Caki2 (cell line): ENCODE results near the gene CAB39. TPM values are rescaled to one million over a fixed set of nuclear protein-coding genes. Genes with fewer than 3 reads are reported as not detected.

Experiments used
- DNase-seq: peaks from one replicate; pipeline ENCODE4 v3.0.0-alpha.2; 2015; ENCODE audit warnings: low read depth
- in situ Hi-C: cut with HindIII; loops from 2 replicates; pipeline ENCODE4 v1.10.0; 2016; ENCODE audit warnings: low sequenced_read_pairs, low pct_unique_long_range_greater_than_20kb, mixed read lengths
- total RNA-seq: library from RNA; depleted of rRNA; stranded (reverse); fragments of >200 nt; shearing (Covaris generic); gene quantifications from 2 replicates; pipeline ENCODE4 v1.2.3, GENCODE V29; 2014; ENCODE audit warnings: low replicate concordance

The CAB39 gene
- total RNA-seq, 1 experiment from 2014 or later: 24.8 TPM

DNA sequence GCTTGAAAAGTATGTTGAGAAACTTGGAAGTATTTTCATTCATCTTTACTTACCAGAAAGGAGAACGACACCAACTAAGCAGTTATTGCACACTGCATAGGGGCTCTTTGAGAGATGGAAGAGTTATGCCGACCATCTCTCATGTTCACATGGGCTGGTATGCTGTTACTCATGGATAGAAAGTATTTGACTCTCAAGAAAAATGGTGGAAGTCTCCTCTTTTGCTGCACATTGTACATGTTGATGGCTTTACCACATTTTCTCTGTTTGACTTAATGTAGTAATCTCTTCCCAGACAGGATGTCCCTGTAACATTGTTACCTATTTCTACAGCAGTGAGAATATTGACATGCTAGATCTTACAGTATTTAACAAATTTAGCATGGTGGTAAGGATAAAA is 23.2 kb downstream of the CAB39 start:
- in situ Hi-C loops: no loop called here
- DNase-seq: no peak

DNA sequence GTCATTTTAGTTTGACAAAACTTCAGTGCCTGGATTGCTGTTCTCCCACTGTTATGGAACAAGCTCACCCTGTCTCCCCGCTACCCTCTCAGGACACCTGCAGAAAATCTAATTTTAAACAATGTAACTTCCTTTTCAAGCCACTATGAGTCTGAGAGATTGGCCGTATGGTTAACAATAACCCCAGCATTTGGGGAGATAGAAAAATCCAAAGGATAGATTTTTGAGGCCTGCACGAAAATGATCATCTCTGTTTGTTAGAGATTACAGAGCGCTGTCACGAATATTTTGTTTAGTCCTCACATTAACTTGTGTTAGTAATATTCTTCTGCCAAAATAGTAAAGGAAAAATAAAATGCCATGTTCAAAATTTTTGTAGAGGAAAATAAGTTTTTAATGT is 24.7 kb downstream of the CAB39 start:
- DNase-seq: no peak
- in situ Hi-C loops: no loop called here

DNA sequence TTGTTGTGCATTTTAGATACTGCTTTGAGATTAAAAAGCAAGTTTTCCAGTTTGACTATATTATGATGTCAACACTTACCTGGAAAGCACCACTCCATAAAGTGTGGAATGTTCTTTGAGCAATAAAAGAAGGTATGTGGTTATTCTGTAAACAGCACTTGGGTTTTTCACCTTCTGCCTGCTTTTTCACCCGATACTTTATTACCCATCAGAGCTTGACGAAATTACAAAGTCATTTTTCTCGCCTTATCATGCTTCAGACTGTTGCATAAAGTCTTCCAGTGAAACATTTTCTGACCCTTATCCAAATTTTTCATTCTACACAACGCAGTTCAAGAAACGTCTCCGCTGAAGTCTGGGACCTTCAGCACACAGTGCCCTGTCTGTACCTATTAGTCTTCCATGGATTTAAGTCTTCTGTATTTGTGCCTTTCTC is 25.2 kb downstream of the CAB39 start:
- in situ Hi-C loops: no loop called here
- DNase-seq: no peak

DNA sequence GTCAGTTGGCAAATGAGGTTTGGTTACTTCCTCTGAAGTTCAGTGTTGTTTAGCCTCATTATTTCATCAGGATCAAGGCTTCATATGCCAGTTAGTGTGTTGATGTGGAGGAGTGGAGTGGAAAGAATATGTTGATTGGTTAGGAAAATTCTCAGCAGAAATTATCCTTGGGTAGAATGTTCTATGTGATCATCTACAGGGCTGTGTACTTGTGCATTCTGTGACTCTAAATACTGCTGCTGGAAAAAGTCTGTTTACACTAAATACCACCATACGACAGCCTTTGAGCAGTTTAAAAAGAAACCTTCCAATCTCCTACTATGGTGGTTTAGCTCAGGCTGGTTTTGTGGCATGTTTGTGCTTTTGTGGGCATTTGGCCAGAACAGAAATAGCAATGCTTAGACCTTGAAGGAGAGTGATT is 25.8 kb downstream of the CAB39 start:
- no peak for DNase-seq
- in situ Hi-C loops: no loop called here

DNA sequence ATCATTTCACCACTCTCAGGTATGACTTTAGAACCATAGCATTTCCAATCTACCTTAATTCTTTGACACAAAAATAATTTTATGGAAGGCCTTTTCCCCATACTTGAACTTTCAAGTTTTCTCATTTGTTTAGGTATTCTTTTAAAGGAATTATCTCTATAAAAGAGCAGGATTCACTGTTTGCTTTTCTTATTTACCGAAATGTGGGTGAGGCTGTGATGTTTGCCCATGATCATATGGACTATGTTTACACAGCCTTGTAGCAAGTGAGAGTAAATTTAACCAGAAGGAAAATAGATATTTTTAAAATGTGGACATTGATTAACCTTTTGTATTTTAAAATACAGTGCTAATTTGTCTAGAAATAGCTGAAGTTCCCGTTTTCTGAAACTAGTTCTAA is 26.3 kb downstream of the CAB39 start:
- in situ Hi-C loops: no loop called here
- no peak for DNase-seq

DNA sequence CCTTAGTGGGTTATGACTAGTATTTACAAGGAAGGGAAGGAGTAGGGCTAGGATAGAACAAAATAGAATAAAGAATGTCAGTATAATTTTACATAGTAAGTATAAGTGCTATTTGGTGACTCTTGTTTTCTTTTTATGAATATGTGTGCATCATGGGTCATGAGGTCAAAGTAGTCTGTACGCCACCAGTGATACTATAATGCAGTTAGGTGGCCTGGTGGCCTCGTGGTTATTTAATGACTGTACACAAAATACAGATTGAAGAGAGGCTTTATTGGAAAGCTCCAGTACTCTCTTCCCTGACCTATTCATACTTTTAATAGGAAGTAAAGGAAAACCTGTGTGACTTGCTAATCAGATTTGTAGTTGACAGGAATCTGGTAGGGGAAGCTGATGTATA is 27.3 kb downstream of the CAB39 start:
- in situ Hi-C loops: no loop called here
- no peak for DNase-seq

DNA sequence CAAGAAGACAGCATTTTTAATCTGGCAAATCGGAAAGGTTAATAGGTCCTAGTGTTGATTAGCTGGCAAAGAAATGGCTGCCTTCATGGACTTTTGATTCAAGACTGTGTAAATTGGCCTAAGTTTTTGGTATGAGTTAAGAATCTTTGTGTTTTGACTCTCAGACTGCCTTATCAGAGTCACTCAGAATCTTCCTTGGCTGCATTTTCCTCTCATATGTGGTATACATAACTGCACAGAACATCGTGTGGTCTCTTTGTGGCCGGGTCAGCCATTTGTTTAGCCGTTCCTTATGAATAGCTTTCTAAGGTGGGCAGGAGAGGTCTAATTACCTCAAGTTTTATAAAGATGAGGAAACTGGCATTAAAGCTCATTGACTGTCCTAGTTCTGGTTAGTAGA is 30.1 kb downstream of the CAB39 start:
- no peak for DNase-seq
- in situ Hi-C loops: no loop called here

DNA sequence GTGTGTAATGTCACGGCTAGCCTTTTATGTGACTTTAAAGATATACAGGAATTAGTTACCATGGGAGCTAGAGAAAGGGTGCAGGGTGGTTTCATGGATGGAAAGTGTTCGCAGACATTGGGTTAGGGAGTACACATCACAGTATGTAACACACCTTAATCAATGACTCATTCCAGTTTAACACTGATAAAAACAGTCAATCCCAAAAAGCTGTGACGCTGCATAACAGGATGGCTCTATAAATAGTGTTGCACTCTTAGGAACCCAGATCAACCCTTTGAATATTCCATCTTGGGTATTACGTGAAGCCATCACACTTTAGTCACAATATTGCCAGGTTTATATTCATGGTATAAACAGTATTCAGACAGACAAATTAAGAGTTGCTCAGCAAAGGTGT is 33.6 kb downstream of the CAB39 start:
- in situ Hi-C loops: no loop called here
- DNase-seq: no peak

DNA sequence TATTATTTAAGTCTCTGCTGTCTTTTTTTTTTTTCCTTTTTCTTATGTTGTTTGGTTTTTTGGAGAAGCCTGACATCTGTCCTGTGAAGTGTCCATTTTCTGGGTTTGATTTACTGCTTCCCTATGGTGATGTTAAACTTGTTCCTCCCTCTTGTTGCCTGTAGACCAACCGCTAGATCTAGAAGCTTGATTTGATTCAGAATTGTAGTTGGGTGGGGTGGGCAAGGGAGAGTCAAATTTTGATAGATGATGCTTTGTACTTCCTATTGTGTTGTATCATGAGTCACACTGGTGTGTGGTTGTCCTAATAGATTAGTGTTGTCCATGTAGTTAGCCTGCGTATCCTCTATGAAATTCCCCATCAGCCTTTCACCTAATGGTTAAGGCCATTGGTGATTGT is 35.4 kb downstream of the CAB39 start:
- no peak for DNase-seq
- in situ Hi-C loops: no loop called here

DNA sequence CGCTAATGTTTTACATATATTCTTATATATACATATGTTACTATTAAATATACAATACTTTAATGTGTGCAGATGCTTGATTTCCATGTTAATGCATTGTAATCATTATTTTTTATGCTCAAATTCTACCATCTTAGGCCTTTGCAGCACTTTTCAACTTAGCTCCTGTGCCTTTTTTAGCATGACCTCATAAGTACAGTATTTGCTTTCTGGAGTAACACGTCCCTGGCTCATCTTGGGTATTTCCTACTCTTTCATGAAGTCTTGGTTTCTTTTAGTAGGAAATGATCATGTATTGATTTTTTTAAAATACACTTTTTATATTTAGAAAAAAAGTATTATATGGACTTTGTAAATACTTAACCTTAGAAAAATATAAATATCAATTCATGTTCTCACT is 36.5 kb downstream of the CAB39 start:
- no peak for DNase-seq
- in situ Hi-C loops: no loop called here

DNA sequence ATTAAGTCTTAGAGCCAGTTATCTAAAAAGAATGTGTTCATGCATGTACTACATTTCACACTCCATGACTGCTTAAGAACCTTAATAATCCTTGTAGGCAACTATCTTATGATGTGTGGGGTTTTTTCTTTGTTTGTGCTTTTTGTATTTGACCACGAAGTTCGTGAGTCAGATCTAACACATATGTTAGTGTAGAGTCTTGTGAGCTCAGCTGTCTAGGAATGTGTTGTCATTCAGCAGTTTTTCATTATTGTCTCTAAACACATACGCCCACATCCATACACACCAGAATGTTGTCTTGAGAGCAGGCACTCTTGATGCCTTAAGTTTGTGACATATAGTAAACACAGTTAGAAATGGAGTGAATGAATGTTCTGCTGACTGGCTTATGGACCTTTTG is 38.4 kb downstream of the CAB39 start:
- in situ Hi-C loops: no loop called here
- DNase-seq: no peak

DNA sequence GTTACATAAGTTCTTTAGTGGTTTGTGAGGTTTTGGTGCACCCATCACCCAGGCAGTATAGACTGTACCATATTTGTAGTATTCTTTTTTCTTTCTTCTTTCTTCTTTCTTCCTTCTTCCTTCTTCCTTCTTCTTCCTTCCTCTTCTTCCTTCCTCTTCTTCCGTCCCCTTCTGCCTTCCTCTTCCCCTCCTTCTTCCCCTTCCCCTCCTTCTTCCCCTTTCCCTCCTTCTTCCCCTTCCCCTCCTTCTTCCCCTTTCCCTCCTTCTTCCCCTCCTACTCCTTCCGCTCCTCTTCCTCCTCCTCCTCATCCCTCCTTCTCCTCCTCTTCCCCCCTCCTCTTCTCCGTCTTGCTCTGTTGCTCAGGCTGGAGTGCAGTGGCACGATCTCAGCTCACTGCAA is 41.6 kb downstream of the CAB39 start:
- DNase-seq: no peak
- in situ Hi-C loops: no loop called here

DNA sequence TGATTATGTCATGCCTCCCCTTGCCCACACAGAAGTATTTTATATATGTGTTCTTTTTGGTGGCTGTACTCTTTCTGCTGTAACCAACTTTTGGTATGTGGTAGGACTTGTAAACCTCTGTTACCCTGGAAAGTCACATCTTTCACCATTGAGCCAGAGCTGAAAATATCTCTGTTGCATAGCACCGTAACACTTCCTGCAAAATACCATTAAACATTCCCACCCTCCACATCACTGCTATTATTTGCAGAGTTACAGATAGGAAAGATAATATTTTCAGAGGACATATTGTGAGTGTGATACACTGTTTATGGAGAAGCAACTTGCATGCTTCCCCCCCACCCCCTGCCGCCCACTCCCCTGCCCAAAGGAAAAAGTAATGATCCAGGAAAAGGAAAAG is 44.8 kb downstream of the CAB39 start:
- DNase-seq: peak; percentile 22
- in situ Hi-C loops: no loop called here

DNA sequence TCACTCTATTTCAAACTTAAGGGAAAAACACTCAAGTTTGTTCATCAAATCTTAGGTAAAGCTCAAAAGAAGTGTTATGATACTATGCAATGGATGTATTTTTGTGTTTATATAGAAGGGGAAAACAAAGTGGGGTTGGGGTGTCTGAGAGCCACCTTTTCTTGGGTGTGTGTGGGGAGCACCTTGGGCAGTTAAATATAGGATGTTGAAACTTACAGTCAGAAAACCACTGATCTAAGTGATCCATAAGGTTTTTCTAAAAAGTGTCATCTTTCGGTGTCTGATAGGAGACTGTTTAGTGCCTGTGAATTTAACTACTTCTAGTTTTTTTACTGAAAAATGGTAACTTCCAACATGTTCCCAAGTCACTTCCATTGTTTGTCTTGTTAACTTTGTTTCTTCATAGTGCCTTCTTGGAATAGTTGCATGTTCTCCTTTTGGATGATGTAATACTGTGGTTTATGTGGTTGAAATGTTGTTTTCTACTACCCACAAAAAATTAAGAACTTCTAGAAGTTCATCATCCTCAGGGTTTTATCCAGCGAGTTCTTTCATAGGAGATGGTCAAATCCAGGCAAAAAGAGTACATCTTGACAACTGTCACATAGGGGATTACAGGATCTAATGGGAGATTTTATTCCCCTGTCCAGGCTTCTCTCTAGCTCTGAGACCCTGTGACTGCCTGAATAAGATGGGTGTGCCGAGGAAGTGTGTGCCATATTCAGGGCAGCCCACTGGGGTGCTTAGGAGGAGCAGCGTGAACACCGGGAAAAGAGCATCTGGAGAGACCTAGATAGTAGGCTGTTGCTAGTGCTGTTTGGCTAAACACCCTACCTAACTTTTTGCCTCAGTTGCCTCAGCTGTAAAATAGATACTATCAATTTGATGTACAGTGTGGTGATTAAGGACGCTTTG is 46.2 kb downstream of the CAB39 start:
- no peak for DNase-seq
- in situ Hi-C loops: no loop called here

DNA sequence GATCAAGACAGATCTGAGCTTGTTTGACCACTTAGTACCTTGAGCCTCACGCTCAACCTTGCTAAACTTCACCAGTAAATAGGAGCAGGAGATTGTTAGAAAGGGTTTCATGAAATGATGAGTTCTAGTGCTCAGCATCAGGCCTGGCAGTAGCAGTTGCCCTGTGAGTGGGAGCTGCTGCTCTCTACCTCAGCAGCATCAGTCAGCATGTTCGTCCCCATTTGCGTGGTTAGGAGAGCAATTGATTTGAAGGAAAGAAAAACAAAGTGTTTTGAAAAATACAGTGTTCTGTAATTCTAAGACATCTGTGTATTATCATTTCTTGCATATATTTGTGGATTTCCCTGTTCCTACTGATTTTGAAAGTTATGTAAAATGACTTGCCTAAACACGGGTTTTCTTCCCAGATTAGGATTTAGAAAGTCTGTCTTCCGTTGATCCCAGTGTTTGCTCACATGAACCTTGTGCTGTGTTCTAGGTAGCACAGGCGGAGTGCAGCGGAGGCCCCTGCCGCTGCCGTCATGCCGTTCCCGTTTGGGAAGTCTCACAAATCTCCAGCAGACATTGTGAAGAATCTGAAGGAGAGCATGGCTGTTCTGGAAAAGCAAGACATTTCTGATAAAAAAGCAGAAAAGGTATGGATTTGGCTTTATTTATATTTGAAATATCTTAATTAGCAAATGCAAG is 47.0 kb downstream of the CAB39 start:
- in situ Hi-C loops: no loop called here
- DNase-seq: no peak

DNA sequence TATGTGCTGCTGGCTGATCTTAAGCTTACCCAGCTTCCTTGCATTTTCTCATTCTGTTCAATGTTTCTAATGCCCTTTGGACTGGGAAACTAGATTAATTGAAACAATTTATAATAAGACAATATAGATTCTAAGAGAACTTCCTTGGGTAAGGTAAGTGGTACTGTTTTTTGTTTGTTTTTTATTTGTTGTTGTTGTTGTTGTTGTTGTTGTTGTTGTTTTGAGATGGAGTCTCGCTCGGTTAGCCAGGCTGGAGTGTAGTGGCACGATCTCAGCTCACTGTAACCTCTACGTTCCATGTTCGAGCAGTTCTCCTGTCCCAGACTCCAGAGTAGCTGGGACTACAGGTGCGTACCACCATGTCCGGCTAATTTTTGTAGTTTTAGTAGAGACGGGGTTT is 49.1 kb downstream of the CAB39 start:
- in situ Hi-C loops: no loop called here
- no peak for DNase-seq

DNA sequence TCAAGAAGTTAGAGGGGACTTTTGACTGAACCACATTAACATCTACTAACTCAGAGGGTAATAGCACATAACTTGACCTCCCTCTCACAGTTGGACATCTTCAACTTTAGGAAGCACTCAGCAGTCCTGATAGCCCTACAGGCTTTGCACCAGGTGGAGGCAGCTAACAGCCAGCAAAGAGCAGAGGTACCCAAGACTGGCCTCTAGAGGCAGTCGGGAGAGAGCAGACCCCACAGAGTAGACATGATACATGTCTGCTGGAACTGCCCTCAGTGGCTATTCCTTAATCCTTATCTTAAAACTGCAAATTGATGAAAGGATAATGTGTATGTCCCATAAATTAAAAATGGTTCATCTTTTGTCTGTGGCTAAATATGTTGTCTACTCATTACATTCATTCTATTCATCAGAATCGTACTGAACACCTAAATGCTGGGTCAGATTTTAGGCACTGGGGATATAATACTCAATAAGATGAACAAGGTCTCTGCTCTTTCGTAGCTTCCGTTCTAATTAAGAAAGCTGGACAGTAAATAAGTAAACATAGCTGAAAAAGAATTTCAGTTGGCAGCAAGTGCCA is 49.8 kb downstream of the CAB39 start:
- DNase-seq: no peak
- in situ Hi-C loops: no loop called here

DNA sequence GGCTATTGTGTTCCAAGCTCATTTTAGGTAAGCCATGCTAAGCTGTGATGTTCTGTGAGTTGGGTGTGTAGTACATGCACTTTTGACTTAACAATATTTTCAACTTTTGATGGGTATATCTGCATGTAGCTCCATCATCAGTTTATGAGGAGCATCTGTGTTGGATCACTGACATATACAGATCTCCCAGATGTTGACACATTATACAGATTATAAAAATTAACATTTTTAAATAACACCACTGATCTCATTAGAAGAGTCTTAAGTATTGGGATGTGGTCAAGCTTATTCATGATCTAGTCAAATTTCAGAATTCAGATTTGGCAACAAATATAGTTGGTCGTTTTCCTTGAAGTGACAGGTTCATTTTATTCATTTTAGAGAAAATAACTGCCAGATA is 51.7 kb downstream of the CAB39 start:
- no peak for DNase-seq
- in situ Hi-C loops: no loop called here

DNA sequence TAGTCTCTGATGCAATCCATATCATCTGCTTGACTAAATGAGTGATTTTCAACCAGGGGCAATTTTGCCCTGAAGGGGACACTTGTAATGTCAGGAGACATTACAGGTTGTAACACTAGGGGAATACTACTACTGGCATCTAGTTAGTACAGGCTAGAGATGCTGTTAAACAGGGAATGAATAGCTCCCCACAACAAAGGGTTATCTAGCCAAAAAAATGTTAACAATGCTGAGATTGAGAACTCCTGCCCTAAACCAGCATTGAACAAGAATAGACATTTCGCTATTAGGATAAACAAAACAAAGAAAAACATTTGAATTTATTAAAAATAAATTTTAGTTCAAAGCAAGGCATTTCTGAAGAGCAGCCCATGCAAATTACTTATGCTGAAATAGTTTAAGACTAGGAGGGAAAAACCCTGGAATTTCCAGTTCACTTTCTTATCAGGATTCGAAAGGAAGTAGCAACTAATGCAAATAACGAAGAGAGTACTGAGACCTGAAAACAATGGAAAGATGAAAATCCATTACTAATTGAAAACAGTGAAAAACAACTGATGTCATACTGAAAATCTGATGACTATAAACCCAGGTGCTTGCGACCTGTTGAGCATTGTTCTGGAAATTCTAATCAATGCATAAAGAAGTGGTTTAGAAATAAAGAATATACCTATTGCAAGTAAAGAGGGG is 53.1 kb downstream of the CAB39 start:
- DNase-seq: no peak
- in situ Hi-C loops: no loop called here
